Measurements from ENCODE around the gene SPATS2.

The SPATS2 gene

DNA sequence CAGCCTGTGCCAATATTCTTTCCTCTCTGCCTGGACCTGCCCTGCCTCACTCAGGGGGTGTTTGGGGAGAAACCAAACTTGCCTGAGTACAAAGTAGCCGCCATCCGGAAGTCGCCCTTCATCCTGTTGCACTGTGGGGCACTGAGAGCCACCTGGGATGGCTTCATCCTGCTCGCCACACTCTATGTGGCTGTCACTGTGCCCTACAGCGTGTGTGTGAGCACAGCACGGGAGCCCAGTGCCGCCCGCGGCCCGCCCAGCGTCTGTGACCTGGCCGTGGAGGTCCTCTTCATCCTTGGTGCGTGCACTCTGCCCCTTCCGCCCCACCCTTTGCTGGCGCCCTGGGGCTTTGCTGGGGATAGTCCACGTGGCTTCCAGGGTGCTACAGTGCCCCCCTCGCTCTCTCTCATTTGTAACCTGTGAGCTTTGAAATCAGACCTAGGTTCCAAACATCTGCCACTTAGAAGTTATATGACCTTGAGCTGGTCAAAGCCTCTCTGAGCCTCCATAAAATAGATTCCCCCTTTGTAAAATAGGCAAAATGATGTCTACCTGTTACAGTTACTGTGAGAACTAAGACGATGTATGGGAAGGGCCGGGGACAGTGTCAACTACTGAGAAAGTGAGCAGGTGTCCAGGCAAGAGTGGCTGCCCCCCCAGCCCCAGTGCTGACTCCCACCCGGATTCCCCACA is 176.1 kb downstream of the SPATS2 start:
- DNase-seq: no peak

DNA sequence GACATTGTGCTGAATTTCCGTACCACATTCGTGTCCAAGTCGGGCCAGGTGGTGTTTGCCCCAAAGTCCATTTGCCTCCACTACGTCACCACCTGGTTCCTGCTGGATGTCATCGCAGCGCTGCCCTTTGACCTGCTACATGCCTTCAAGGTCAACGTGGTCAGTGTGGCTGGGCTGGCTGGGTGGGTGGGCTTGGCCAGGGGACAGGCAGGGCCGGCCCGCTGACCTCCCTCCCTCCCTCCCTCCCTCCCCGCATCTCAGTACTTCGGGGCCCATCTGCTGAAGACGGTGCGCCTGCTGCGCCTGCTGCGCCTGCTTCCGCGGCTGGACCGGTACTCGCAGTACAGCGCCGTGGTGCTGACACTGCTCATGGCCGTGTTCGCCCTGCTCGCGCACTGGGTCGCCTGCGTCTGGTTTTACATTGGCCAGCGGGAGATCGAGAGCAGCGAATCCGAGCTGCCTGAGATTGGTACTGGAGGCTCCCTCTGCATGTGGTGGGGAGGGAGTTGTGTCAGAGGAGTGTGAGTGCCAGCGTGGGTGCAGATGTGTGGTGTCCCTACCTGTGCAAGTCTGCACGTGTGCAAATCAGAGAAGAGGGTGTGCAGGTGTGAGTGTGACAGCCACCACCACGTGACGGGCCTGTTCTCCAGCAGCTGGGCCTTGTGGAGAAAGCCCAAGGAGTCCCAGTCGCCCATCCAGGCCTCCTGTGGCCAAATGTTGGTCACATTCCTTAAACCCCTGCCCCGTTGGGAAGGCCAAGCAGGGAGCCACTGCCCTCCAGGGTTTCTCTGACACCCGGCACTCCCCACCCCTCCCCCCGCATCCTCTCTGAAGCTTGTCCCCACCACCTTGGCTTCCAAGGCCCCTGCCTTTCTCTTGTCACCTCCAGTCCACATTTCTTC is 176.9 kb downstream of the SPATS2 start:
- DNase-seq: no peak

DNA sequence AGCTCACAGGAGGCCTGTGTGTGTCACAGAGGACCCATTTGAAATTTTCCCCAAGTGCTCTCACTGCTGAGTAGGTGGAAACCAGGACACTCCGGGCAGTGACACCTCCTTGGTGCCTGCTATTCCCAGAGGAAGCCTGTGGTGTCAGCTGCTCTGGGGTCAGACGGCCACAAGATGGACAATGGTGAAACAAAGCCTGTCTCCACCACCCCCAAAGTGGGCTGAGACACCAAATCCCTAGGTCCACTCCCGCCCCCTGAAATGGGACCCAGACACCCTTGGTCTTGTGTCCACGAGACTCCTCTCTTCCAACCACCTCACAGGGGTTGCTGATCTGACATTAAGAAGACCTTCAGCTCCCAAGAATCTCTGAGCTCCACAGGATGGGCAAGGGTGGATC is 178.6 kb downstream of the SPATS2 start:
- no peak for DNase-seq

DNA sequence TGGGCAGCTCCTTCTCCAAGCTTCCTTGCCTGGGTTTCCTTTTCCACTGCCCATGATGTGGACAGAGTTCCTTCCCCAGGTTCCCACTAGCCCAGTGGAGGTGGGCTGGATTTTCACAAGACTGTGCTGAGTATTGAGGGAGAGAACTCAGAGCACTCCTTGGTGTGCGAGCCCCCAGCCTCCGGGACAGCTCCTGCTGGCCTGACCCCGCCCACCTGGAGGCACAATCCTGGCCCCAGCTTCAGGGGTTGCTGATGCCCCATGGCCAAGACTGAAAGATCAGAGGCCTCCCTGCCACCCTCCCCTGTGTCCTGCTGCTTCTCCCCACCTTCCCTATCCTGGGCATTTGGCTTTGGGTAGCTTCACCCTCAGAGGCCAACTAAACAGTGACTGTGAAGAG is 179.2 kb downstream of the SPATS2 start:
- no peak for DNase-seq

DNA sequence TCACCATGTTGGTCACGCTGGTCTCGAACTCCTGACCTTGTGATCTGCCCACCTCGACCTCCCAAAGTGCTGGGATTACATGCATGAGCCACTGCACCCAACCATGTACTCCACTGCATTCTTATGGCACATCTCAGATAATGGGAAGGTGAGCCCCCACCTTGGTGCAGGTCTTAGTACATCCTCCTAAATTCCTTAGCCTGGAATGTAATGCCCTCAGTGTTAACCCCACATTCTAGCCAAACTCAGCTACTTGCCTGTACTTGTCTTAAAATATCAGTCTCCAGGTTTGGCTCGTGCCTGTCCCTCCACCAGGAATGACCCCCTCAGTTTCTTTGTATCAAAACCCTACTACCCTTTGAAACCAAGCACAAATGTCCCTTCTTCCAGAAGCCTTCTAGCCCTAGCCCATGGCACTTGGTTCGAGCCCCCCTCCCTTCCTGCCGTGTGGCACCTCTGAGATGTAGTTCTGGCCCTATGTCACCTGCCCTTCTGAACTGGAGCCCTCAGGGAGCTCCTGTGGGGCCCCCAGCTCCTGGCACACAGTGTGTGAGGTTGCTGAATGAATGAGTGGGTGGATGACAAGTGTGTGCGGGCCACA is 179.9 kb downstream of the SPATS2 start:
- DNase-seq: no peak

DNA sequence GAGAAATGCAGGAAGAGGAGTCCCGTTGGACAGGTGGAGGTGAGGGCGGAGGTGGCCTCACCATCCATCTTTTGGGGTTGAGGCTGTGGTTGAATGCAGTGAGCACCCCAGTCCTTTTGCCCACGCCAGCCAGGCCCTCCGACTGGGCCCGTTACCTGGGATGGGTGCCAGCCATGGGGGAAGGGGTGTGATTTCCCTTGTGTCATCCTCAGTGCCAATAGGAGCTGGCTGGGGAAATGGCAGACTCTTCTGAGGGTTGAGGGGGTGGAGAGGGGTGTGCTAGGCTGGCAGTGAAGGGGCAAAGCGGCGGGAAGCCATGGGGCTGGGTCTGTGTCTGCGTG is 181.2 kb downstream of the SPATS2 start:
- no peak for DNase-seq

DNA sequence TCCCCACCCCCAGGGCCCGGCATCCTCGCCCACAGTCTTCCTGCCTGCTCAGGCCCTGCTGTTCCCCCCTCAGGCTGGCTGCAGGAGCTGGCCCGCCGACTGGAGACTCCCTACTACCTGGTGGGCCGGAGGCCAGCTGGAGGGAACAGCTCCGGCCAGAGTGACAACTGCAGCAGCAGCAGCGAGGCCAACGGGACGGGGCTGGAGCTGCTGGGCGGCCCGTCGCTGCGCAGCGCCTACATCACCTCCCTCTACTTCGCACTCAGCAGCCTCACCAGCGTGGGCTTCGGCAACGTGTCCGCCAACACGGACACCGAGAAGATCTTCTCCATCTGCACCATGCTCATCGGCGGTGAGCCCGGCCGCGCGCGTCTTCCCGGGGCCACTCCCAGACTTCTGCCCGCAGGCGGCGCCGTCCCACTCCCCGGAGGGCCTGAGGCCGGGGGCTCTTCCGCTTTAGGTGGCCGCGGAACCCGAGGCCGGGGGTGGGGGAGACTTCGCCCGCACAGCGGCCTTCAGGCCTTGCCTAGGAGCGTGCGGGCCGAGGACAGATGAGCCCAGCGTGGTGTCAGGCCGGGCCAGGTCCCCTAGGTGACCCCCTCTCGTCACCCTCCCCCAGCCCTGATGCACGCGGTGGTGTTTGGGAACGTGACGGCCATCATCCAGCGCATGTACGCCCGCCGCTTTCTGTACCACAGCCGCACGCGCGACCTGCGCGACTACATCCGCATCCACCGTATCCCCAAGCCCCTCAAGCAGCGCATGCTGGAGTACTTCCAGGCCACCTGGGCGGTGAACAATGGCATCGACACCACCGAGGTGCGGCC is 181.8 kb downstream of the SPATS2 start:
- peak; percentile 21 for DNase-seq

DNA sequence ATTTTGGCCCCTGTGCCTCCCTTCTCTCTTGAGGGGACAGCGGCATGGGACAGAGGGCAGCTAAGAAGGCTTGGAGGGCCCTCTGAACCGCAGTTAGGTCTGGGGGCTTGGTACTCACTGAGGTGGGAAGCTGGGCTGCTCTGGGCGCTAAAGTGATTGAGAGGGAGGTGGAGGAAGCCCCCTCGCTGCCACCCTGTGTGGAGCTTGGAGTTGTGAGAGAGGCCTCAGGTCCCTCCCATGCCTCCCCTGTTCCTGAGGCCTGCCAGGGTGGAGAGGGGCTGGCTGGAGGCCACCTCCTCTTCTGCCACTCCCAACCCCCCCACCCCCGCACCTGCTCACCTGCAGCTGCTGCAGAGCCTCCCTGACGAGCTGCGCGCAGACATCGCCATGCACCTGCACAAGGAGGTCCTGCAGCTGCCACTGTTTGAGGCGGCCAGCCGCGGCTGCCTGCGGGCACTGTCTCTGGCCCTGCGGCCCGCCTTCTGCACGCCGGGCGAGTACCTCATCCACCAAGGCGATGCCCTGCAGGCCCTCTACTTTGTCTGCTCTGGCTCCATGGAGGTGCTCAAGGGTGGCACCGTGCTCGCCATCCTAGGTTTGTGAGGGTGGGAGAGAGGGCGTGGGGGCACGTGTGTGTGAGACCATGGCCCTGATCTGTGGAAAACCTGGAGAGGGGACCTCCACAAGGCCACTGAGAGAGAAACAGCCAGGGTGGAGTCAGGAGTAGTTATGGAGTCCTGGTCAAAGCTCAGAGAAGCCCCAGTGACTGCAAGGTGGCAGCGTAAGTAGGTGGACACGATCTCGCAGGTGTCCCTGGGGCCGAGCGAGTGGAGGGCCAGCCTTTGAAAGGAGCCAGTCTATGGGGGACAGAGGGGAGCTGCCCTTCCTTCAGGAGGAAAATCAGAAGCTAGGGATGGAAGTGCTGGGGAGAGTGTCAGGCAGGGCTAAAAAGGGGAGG is 182.8 kb downstream of the SPATS2 start:
- no peak for DNase-seq

DNA sequence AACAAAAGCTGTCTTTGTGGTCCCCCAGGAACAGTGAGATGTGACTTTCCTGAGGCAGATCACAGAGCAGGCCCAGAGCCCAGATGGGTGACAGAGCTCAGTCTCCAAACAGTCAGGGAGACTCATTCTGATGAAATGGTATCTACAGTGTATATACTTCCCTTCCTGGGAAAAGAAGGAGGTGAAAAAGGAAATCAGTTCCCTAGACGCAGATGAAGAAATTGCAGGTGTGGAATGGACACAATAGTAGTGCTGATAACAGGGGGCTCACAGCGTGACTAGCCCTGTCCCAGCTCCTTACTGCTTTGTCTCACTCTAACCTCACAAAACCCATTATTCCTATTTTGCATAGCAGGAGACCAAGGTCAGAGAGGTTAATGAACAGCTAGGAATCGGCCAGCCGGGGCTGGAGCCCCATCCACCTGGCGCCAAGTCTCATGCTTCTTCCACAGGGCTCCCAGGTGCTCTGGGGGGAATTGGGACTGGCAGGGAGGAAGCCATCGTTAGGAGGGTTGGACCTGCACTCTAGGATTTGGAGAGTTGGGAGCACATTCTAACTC is 183.5 kb downstream of the SPATS2 start:
- DNase-seq: no peak

DNA sequence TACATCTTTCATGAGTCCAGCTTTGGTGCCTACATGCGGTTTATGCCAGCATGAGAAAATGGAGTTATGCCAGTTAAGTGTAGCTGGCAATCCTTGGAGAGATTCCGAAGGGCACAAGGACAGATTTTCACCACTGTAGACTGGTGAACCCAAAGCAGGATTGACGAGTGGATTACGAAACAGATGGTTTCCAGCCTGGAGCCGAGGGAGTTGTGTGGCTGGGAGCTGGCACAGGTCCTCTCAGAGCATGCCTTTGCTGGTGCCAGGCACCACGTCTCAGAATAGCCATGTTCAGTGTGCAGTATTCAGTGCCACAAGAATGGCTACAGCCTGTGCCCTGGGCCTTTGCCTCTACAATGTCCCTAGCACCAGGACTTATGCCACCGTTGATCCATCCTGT is 184.8 kb downstream of the SPATS2 start:
- no peak for DNase-seq

DNA sequence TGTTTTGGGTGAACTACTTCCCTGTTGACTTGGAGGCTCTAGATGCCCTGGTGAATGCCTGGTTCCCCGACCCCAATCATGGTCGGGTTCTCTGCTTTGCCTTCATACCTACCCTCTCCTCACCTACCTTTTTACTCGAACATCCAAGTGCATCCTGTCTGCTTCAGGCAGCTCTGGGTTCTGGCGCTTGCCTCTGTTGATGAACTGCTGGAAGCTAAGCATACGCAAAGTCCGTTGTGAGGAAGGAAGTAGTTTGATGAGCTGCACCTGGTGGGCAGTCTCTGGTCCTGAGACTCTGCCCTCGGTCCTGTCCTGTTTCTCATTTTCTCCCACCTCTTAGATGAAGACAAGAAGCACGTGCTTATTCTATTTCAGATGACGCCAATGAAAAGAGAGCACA is 185.2 kb downstream of the SPATS2 start:
- DNase-seq: no peak

DNA sequence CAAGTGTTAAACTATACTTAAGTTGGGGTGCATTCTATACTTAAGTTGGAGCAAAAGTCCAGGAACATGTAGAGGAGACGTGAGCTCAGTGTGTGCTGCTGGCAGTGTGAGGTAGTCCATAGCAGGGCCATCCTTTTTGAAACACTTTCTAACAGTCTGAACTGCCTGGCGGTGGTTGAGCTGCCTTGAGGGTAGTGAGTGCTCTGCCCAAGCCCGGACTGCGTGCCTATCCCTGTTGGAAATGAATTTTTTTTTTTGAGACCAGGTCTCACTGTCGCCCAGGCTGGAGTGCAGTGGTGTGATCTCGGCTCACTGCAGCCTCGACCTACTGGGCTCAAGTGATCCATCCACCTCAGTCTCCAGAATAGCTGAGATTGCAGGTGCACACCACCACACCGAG is 185.6 kb downstream of the SPATS2 start:
- no peak for DNase-seq

DNA sequence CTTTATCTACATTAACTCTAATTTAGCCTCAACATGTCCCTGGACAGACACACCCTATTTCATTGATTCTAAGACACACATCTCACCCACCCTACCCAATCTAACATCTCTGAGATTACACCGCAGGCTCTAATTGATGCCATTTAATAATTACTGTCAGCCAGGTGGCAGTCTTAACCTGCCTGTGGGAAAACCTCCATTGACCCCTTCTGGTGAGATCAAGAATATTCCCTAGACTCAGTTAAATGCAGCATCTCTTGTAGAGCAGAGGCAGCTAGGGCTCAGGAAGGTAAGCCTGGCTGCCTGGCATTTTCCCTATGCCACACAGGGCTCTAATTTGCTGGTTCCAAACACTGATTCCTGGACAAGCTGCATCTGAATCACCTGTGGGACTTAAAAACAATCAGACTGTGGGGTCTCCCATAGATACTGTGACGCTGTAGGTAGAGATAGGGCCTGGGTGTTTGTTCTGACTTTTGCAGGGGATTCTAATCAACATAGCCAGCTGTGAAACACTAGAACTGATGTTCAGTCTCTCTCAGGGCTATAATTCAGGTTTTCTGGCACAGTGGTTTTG is 186.3 kb downstream of the SPATS2 start:
- no peak for DNase-seq

DNA sequence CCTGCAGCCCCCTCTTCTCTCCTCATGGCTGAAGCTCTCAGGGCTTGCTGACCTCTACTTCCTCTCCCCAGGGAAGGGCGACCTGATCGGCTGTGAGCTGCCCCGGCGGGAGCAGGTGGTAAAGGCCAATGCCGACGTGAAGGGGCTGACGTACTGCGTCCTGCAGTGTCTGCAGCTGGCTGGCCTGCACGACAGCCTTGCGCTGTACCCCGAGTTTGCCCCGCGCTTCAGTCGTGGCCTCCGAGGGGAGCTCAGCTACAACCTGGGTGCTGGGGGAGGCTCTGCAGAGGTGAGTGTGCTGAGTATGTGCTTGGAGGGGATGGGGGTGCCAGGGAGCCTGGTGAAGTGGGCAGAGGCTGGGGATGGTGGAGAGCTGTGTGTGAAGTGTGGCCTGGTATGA is 187.0 kb downstream of the SPATS2 start:
- no peak for DNase-seq

DNA sequence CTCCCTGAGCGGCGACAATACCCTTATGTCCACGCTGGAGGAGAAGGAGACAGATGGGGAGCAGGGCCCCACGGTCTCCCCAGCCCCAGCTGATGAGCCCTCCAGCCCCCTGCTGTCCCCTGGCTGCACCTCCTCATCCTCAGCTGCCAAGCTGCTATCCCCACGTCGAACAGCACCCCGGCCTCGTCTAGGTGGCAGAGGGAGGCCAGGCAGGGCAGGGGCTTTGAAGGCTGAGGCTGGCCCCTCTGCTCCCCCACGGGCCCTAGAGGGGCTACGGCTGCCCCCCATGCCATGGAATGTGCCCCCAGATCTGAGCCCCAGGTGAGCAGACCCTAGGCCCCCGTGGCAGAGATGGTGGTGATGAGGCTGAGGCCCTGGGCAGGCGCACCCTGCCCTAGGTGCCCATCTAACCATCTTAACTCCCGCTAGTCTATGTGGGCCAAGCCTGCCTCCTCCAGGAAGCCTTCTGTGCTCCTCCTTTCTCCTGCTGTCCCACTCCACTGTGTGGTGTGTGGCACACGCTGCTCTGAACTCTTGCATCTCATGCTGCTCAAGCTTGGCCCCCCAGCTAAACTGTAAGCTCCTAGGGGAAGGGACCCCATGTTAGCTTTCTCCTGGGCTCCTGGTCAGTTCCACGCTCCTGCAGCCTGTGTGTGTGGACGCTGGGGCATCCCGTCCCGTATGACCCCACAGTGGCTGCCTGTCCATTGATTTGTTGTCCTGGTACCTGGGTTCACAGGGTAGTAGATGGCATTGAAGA is 188.5 kb downstream of the SPATS2 start:
- no peak for DNase-seq

DNA sequence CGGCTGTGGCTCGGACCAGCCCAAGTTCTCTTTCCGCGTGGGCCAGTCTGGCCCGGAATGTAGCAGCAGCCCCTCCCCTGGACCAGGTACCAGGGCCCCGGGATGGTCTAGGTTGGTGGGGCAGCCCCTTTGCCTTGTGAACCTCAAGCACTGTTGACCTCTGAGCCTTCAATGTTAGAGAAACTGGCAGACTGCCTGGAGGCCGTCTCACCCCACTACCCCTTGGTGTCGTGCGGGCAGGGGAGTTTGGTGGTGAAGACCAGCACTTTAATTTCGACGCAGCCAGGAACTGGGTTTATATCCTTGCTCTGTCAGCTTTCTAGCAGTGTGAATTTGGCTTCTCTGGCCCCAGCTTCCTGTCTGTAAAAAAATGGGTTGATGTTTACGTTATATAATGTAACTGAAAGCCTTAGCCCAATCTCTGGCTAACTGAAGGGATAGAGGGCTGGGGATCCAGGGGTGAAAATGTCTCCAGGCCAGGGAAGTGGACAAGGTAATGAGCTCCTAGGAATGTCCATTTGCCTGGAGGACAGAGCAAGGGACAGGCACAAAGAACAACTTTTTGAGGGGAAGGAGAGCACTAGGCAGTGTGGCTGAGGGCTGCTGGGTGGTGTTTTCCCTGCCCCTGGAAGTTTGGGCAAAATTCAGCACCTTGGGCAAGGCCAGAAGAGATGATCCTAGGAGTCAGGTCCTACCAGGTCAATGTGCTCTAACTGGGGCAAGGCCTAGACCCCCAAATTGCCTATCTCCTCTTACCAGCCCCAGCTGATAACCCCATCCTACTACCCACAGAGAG is 189.3 kb downstream of the SPATS2 start:
- DNase-seq: no peak

DNA sequence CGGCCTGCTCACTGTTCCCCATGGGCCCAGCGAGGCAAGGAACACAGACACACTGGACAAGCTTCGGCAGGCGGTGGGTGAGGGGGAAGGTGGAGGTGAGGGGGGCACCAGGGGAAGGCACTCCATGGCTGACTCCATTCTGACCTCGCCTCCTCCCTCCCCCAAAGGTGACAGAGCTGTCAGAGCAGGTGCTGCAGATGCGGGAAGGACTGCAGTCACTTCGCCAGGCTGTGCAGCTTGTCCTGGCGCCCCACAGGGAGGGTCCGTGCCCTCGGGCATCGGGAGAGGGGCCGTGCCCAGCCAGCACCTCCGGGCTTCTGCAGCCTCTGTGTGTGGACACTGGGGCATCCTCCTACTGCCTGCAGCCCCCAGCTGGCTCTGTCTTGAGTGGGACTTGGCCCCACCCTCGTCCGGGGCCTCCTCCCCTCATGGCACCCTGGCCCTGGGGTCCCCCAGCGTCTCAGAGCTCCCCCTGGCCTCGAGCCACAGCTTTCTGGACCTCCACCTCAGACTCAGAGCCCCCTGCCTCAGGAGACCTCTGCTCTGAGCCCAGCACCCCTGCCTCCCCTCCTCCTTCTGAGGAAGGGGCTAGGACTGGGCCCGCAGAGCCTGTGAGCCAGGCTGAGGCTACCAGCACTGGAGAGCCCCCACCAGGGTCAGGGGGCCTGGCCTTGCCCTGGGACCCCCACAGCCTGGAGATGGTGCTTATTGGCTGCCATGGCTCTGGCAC is 190.1 kb downstream of the SPATS2 start:
- DNase-seq: no peak

DNA sequence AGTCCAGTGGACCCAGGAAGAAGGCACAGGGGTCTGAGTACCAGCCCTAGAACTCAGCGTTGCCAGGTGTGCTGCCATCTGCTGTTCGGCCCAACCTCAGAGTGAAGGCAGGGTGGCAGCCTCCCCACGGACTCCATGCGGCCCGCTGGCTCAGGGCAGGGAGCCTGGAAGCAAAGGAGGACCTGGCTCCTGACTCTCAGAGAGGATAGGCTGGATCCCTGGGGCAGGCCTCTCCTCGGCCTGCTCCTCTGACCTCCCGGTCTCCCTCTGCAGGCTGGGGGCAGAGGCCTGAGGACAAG is 190.6 kb downstream of the SPATS2 start:
- no peak for DNase-seq

DNA sequence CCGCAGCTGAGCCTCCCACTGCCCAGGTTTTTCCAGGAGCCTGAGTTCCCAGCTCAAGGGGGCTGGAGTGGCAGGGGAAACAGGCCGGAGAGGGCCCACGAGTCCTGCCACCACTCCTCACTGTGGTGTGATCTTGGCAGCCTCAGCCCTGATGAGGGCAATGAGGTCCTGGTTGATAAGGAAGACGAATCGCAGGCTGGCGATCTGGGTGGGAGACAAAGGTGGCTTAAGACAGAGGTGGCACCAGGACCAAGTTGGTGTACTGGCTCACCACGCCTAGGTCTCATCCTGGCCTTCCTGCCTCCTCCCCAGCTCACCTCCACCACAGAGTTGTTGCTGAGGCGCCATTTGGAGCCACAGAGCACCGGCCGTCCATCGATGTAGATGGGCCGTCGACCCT is 191.3 kb downstream of the SPATS2 start:
- DNase-seq: no peak
